Calu3 (cell line): Measurements from ENCODE around the gene CPT2. TPM values are rescaled to one million over a fixed set of nuclear protein-coding genes. Genes with fewer than 3 reads are reported as not detected.

ENCODE experiments used
- BruUV-seq: library from RNA; stranded (reverse); fragments of 400-500 nt; replicated peaks from 2 replicates; lab custom pipeline; 2021; lab: Mats Ljungman, UMichigan
- CTCF ChIA-PET: fragments of 300-600 bp; sonication (Branson Sonifier 250); formaldehyde crosslinking; loops from one replicate; lab custom pipeline; 2022; ENCODE audit warnings: antibody characterized with exemption; lab: Charles Lee
- DNase-seq: peaks from one replicate; pipeline ENCODE4 v3.0.0; 2022
- H3K27ac Mint-ChIP-seq: one replicate; pipeline ENCODE4 v1.8.0; 2022; ENCODE audit warnings: mixed read lengths; ENCODE audit not compliant: unreplicated experiment
- H3K27me3 Mint-ChIP-seq: one replicate; pipeline ENCODE4 v1.8.0; 2022; ENCODE audit warnings: mixed read lengths; ENCODE audit not compliant: unreplicated experiment
- H3K36me3 Mint-ChIP-seq: one replicate; pipeline ENCODE4 v1.8.0; 2022; ENCODE audit warnings: mild to moderate bottlenecking, moderate library complexity, mixed read lengths; ENCODE audit not compliant: insufficient read depth, unreplicated experiment
- H3K4me1 Mint-ChIP-seq: one replicate; pipeline ENCODE4 v1.8.0; 2022; ENCODE audit warnings: mild to moderate bottlenecking, low read depth, mixed read lengths; ENCODE audit not compliant: unreplicated experiment
- H3K4me3 Mint-ChIP-seq: one replicate; pipeline ENCODE4 v1.8.0; 2022; ENCODE audit warnings: mild to moderate bottlenecking, low read depth, moderate library complexity, mixed read lengths; ENCODE audit not compliant: unreplicated experiment
- H3K9me3 Mint-ChIP-seq: one replicate; pipeline ENCODE4 v1.8.0; 2022; ENCODE audit warnings: low read depth, mixed read lengths; ENCODE audit not compliant: unreplicated experiment
- intact Hi-C: fragments of 100-400 bp; cut with micrococcal nuclease; formaldehyde crosslinking; loops from one replicate; pipeline ENCODE4 v1.10.0; 2022; ENCODE audit not compliant: unreplicated experiment
- total RNA-seq: library from RNA; stranded (reverse); gene quantifications from 2 replicates; pipeline ENCODE4 v1.2.3, GENCODE V29; 2022
- TF ChIP-seq, protein P1 (sequence below): fragments of 200-600 bp; IDR thresholded peaks from one replicate; pipeline ENCODE4 v1.8.0; 2022; ENCODE audit warnings: antibody characterized with exemption; ENCODE audit not compliant: unreplicated experiment

CPT2 gene
- total RNA-seq, 1 experiment from 2014 or later: 18.5 TPM

DNA sequence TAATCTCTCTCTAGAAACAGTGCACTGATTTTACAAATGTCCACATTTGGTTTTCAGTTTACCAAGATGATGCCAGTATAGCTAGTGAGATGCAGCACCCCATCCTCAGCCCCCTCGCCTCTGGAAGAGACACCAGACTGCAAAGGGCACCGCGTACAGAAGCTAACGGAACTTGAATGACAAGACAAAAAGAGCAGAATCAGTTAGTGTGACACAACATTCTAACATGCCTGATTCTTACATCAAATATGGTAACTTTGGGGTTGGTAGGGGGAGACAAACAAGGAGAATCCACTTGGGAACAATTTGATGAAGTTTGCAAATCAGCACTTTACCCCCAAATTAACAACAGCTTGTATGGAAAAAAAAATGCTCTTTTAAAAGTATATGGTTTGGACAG lies 45.8 kb downstream of the CPT2 start:
- Mint-ChIP-seq H3K27ac (no peak overlapping the region), H3K4me1 (peaks cover 7% of the 10 kb centered on the region), H3K36me3 (peaks cover 30% of the 10 kb centered on the region), H3K9me3 (no peaks in the 10 kb centered on the region), H3K4me3 (no peak overlapping the region), H3K27me3 (no peaks in the 10 kb centered on the region)
- no TSS peak for BruUV-seq
- TF ChIP-seq, protein P1, sequence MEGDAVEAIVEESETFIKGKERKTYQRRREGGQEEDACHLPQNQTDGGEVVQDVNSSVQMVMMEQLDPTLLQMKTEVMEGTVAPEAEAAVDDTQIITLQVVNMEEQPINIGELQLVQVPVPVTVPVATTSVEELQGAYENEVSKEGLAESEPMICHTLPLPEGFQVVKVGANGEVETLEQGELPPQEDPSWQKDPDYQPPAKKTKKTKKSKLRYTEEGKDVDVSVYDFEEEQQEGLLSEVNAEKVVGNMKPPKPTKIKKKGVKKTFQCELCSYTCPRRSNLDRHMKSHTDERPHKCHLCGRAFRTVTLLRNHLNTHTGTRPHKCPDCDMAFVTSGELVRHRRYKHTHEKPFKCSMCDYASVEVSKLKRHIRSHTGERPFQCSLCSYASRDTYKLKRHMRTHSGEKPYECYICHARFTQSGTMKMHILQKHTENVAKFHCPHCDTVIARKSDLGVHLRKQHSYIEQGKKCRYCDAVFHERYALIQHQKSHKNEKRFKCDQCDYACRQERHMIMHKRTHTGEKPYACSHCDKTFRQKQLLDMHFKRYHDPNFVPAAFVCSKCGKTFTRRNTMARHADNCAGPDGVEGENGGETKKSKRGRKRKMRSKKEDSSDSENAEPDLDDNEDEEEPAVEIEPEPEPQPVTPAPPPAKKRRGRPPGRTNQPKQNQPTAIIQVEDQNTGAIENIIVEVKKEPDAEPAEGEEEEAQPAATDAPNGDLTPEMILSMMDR: no peak
- CTCF ChIA-PET: no interaction called here
- DNase-seq: no peak
- intact Hi-C loops: no loop called here

DNA sequence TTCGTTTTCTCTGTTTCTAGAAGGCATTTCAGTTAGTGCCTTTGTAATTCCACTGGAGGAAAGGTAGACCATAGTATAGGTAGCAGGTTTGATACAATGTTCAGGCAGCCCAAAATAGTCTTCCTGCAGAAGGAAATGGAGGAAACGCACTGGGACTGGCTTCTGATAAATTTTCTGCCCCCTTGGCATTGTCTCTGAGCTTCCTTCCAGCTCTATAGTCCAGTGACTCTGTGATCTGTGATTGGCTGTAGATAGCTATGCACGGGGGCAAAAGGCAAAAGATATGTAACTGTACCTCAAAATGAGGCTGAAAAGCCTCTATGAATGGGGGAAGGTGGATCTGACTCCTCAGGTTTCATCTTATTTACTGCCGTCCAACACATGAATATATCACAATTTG lies 47.5 kb downstream of the CPT2 start:
- TF ChIP-seq, protein P1: no peak
- no peaks in the 10 kb centered on the region for H3K27me3 Mint-ChIP-seq
- no peaks in the 10 kb centered on the region for H3K9me3 Mint-ChIP-seq
- no peak for DNase-seq
- BruUV-seq: no TSS peak
- intact Hi-C loops: no loop called here
- no peak overlapping the region for H3K4me3 Mint-ChIP-seq
- CTCF ChIA-PET: interaction anchor here (0.6 kb wide), 1 partner anchor 291 kb away, joined by 5 read pairs; no protein-coding TSS in a partner anchor
- H3K27ac Mint-ChIP-seq: no peak overlapping the region
- peaks cover 12% of the 10 kb centered on the region for H3K36me3 Mint-ChIP-seq
- H3K4me1 Mint-ChIP-seq: no peaks in the 10 kb centered on the region

DNA sequence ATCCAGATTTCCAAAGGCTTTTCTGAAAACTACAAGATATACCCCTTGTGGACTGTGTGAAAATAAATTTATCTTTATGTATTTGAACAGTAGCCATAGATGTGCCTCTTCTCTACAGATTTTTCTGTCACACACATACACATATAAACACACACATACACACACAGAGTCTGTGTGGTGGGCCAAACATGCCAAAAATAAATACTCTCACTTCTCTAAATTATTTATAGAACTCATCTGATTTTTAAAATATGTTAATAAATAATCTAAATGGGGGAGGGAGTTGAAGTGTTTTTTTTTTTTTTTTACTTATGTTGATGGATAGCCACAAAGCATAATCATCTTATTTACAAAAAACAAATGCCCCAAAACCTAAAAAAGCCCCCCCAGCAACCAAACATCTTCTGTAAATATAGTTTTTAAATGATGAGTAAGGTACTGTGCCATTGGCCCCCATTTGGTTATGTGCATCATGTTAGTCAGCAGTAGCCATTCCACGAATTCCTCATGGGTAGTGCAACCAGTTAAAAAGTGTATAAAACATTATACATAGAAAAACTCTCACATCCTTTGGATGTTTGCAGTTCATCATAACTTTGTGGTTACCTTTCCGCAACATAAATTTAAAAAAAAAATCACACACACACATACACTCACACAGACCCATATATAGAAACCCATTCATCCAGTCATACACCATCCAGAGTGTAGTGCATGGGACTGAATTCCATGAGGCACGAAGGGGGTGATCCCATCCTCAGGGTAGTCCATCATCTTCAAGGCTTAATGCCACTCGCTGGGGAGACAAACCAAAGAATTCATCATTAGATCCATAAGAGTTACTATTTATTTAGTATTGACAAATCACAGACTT lies 49.9 kb downstream of the CPT2 start:
- TF ChIP-seq, protein P1: no peak
- no peak for DNase-seq
- Mint-ChIP-seq H3K27me3 (no peaks in the 10 kb centered on the region), H3K9me3 (no peaks in the 10 kb centered on the region), H3K4me1 (no peaks in the 10 kb centered on the region), H3K27ac (no peak overlapping the region), H3K4me3 (no peak overlapping the region), H3K36me3 (peaks cover 14% of the 10 kb centered on the region)
- no TSS peak for BruUV-seq
- CTCF ChIA-PET: no interaction called here
- intact Hi-C loops: no loop called here

DNA sequence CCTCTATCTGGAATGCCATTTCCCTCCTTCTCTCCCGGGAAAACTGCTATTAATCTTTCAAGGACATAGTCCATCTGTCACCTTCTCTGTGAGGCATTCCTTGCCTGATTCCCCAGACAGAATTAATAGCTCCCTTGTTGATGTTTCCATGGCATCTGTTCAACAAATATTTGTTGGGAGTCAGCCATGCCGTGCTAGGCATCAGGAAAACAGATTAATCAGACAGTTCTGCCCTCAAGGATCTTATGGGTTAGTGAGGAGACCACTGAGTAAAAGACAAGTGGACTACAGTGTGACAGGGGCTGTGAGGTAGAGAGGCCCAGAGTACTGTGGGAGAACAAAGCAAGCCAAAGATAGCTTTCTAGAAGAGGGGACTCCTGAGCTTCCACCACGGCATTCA lies 53.1 kb downstream of the CPT2 start:
- intact Hi-C loops: no loop called here
- H3K9me3 Mint-ChIP-seq: no peaks in the 10 kb centered on the region
- H3K27me3 Mint-ChIP-seq: no peaks in the 10 kb centered on the region
- TF ChIP-seq, protein P1: no peak
- no peak overlapping the region for H3K4me3 Mint-ChIP-seq
- CTCF ChIA-PET: no interaction called here
- H3K27ac Mint-ChIP-seq: no peak overlapping the region
- no peaks in the 10 kb centered on the region for H3K4me1 Mint-ChIP-seq
- DNase-seq: no peak
- BruUV-seq: no TSS peak
- H3K36me3 Mint-ChIP-seq: peaks cover 25% of the 10 kb centered on the region
